GM21423 (cell line): ENCODE results near the gene ST3GAL3.

ENCODE experiments used
- ATAC-seq: cut with Tn5 transposase; IDR thresholded peaks from one replicate; pipeline ENCODE4 v1.9.1; 2021; ENCODE audit warnings: mild to moderate bottlenecking, moderate library complexity; ENCODE audit not compliant: unreplicated experiment

ST3GAL3 gene

GRCh38 chr1:43975249-43975961 is 268.1 kb downstream of the ST3GAL3 start:
- peak; percentile 0 for ATAC-seq

DNA sequence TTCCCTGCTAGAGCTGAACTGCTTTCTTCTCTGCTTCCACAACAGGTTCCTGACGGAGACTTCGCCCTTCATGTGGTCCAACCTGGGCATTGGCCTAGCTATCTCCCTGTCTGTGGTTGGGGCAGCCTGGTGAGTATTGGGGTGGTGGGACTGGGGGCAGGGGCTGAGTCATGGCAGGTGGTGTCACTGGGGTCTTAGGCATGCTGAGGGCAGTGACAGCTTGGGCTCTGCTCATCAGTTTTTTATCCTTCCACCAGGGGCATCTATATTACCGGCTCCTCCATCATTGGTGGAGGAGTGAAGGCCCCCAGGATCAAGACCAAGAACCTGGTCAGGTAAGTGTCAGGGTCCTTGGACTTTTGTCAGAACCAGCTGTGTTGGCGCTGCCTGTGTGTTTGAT is 268.7 kb downstream of the ST3GAL3 start:
- no peak for ATAC-seq

- ATAC-seq: no peak
Measured at GRCh38 chr1:43976890-43977289, 269.6 kb downstream of the ST3GAL3 start.

GRCh38 chr1:43977376-43978263 is 270.3 kb downstream of the ST3GAL3 start:
- no peak for ATAC-seq

- ATAC-seq: no peak
Measured at GRCh38 chr1:43978264-43978550, 270.9 kb downstream of the ST3GAL3 start.

- no peak for ATAC-seq
Measured at GRCh38 chr1:43978551-43979260, 271.4 kb downstream of the ST3GAL3 start, which contains the start of gene B4GALT2. B4GALT2 (plus strand) TSS chr1:43979210; CDS start chr1:43981161, 1,951 bp downstream.

DNA sequence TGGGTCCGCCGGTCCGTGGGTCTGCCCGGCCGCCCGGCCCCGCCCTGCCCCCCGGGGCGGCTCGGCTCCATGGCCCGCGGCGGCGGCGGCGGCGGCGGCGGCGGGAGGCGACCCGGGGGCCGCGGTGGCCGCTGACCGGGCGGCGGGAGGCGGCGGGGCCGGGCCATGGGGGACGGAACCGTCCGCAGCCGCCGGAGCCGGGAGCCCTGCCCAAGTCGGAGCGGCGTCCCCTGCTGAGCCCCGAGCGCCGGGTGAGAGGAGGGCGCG is 271.9 kb downstream of the ST3GAL3 start:
- no peak for ATAC-seq

DNA sequence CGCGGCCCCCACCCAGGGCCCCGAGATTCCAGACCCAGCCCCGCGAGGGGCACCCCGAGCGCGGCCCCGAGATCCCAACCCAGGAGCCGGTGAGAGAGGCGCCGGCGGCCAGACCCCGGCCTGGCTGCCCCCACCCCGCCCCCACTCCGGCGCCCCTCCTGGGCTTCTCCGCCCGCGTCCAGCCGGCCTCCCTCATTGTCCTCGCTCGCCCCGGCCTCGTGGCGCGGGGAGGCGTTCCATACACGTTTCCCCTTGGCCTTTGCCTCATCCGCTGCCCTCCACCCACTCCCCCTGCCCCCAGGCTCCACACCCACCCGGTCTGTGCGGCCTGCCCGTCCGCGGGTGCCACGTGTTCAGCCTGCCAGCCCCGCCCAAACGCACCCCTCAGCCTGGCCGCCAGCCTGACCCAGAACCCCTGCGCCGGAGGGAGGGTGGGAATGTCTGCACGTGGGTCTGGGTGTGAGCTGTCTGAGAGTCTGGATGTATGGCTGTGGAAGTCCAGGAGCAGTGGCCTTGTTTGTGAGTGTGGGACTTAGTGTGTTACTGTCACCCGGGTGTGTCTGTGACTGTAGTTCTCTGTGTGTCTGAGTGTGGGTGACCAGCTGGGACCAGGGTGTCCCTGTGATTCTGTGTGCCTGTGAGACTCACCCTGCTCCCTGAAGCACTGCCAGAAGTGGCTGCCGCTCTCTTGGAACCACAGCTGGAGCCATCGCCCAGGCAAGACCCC is 272.4 kb downstream of the ST3GAL3 start:
- ATAC-seq: no peak

GRCh38 chr1:43980255-43981134 is 273.2 kb downstream of the ST3GAL3 start:
- no peak for ATAC-seq
